Gastroesophageal sphincter (tissue), 4 donors: ENCODE measurements around the gene CTIF. TPM values are rescaled to one million over a fixed set of nuclear protein-coding genes. Genes with fewer than 3 reads are reported as not detected.

Experiments used
- ATAC-seq: fragments of 150-250 bp; one replicate; pipeline ENCODE4 v1.9.1; 2016; ENCODE audit warnings: mild to moderate bottlenecking, moderate library complexity
- H3K27ac ChIP-seq, 4 donors: fragments of 200-600 bp; sonication (generic) in 3 of 4; 1 replicate in 3 of 4; 2 replicates in 1 of 4; pipeline ENCODE4 v1.5.1; 2016 to 2019
- H3K27me3 ChIP-seq: fragments of 200-600 bp; sonication (generic); one replicate; pipeline ENCODE4 v1.5.1; 2019
- H3K36me3 ChIP-seq, 2 donors: fragments of 200-600 bp; sonication (generic); one replicate each; pipeline ENCODE4 v1.5.1; 2019; ENCODE audit warnings: control low read depth in 1 of 2
- H3K4me1 ChIP-seq, 3 donors: fragments of 200-600 bp; sonication (generic); 1 replicate in 2 of 3; 2 replicates in 1 of 3; pipeline ENCODE4 v1.5.1; 2016 to 2019; ENCODE audit warnings: control low read depth in 2 of 3
- H3K4me3 ChIP-seq, 2 donors: fragments of 200-600 bp; sonication (generic); one replicate each; pipeline ENCODE4 v1.5.1; 2019; ENCODE audit warnings: mild to moderate bottlenecking in 1 of 2, moderate library complexity in 1 of 2
- H3K9me3 ChIP-seq, 3 donors: fragments of 200-600 bp; sonication (generic); one replicate each; pipeline ENCODE4 v1.5.1; 2017 to 2019; ENCODE audit warnings: control low read depth in 2 of 3
- CTCF ChIP-seq, 4 experiments: fragments of 200-600 bp in 2 of 4; fragments of 450-650 bp in 2 of 4; sonication (generic) in 1 of 4; IDR thresholded peaks; one replicate each; pipeline ENCODE4 v1.5.1; 2017 to 2019; ENCODE audit warnings: antibody characterized with exemption in 4 of 4, mild to moderate bottlenecking in 2 of 4, moderate library complexity in 2 of 4
- EP300 ChIP-seq: sonication (generic); formaldehyde crosslinking; IDR thresholded peaks from one replicate; pipeline ENCODE4 v1.6.1; 2017; ENCODE audit warnings: antibody characterized with exemption, mild to moderate bottlenecking
- POLR2A ChIP-seq, 2 donors: fragments of 450-650 bp; IDR thresholded peaks; one replicate each; pipeline ENCODE4 v1.6.1; 2017; ENCODE audit warnings: antibody characterized with exemption in 2 of 2, mild to moderate bottlenecking in 2 of 2, moderate library complexity in 1 of 2
- POLR2AphosphoS5 ChIP-seq: sonication (generic); formaldehyde crosslinking; IDR thresholded peaks from one replicate; pipeline ENCODE4 v1.6.1; 2017; ENCODE audit warnings: antibody characterized with exemption
- WGBS, 2 donors: methylation state at CpG; one replicate each; pipeline ENCODE4 v1.1.5; 2018; ENCODE audit warnings: low coverage in 1 of 2; 5-methylcytosine and 5-hydroxymethylcytosine counted together
- total RNA-seq, 4 donors: library from RNA; depleted of rRNA; stranded (reverse); fragments of >200 nt; gene quantifications; one replicate each; pipeline ENCODE4 v1.1.0, GENCODE V29; 2016

The CTIF gene
- total RNA-seq, 4 donors from 2014 or later, result 31.4 to 124 (median 78.1) TPM

GRCh38 chr18:48607056-48607984, 68.5 kb downstream of the CTIF start:
- H3K4me1 ChIP-seq, result peaks cover 0 to 59% (median 10%) of the 10 kb centered on the region in 3 donors
- ATAC-seq, result no peak
- H3K4me3 ChIP-seq, result no peak overlapping the region
- H3K9me3 ChIP-seq, result no peaks in the 10 kb centered on the region
- TF ChIP-seq CTCF (IDR thresholded peaks at IDR 0.05) (no peak), POLR2AphosphoS5 (no peak), POLR2A (IDR thresholded peaks at IDR 0.05) (no peak), EP300 (no peak)
- no peaks in the 10 kb centered on the region for H3K36me3 ChIP-seq
- H3K27ac ChIP-seq, result no peak overlapping the region
- H3K27me3 ChIP-seq, result no peaks in the 10 kb centered on the region
- WGBS, 2 donors, result 52 to 61% methylated on average over 2 to 3 of the region's 8 CpGs

- Histone ChIP-seq H3K27me3 (no peaks in the 10 kb centered on the region), H3K9me3 (no peaks in the 10 kb centered on the region), H3K27ac (no peak overlapping the region), H3K4me3 (no peak overlapping the region), H3K4me1 (peaks cover 0 to 72% (median 18%) of the 10 kb centered on the region in 3 donors), H3K36me3 (no peaks in the 10 kb centered on the region)
- ATAC-seq, result no peak
- TF ChIP-seq CTCF (IDR thresholded peaks at IDR 0.05) (no peak), EP300 (no peak), POLR2A (IDR thresholded peaks at IDR 0.05) (no peak), POLR2AphosphoS5 (no peak)
- whole genome bisulfite sequencing, 2 donors, result 68% methylated on average over 2 of the region's 5 CpGs; no CpG with 5 or more reads in 1 of the 2 donors
These were observed 69.8 kb downstream of the CTIF start for GRCh38 chr18:48608581-48608980.

GRCh38 chr18:48609114-48609513, 70.3 kb downstream of the CTIF start:
- 100% methylated on average over 1 to 3 of the region's 3 CpGs for WGBS, 2 donors
- no peaks in the 10 kb centered on the region for H3K27me3 ChIP-seq
- H3K9me3 ChIP-seq, result no peaks in the 10 kb centered on the region
- H3K4me3 ChIP-seq, result no peak overlapping the region
- H3K27ac ChIP-seq, result no peak overlapping the region
- TF ChIP-seq POLR2A (IDR thresholded peaks at IDR 0.05) (no peak), EP300 (no peak), POLR2AphosphoS5 (no peak), CTCF (IDR thresholded peaks at IDR 0.05) (no peak)
- no peak for ATAC-seq
- H3K36me3 ChIP-seq, result no peaks in the 10 kb centered on the region
- peaks cover 0 to 77% (median 24%) of the 10 kb centered on the region in 3 donors for H3K4me1 ChIP-seq

GRCh38 chr18:48609820-48610815, 71.3 kb downstream of the CTIF start:
- no peak for ATAC-seq
- Histone ChIP-seq H3K27me3 (no peaks in the 10 kb centered on the region), H3K9me3 (no peaks in the 10 kb centered on the region), H3K36me3 (no peaks in the 10 kb centered on the region), H3K4me1 (peaks cover 0 to 81% (median 25%) of the 10 kb centered on the region in 3 donors), H3K27ac (peak overlapping the region in 1 of 4 donors; percentile 12), H3K4me3 (no peak overlapping the region)
- 70 to 88% methylated on average over 2 to 14 of the region's 17 CpGs for WGBS, 2 donors
- TF ChIP-seq EP300, result no peak
- TF ChIP-seq POLR2AphosphoS5, result no peak
- TF ChIP-seq POLR2A (IDR thresholded peaks at IDR 0.05), result no peak
- TF ChIP-seq CTCF (IDR thresholded peaks at IDR 0.05), result no peak
